GM20431 (cell line): ENCODE results near the gene ZIM2.
"Not testable (repeated sequence)": the region's sequence is repeated elsewhere in the genome, so short reads cannot be mapped to it uniquely, and the experiment has no call there.

Experiments
- in situ Hi-C: fragments of 300-500 bp; cut with MseI, MboI; formaldehyde crosslinking; loops from one replicate; pipeline ENCODE4 v1.15.0; 2020; ENCODE audit warnings: low sequenced_read_pairs; ENCODE audit not compliant: unreplicated experiment

ZIM2 gene

GRCh38 chr19:56840451-56841192 is at the start of gene ZIM2, which contains the start of gene PEG3:
TSS of gene ZIM2 (minus strand) at chr19:56840726. CDS start at chr19:56824277, 16,449 bp downstream.
TSS of gene PEG3 (minus strand) at chr19:56840726. CDS start at chr19:56824655, 16,071 bp downstream.
- in situ Hi-C loops: no loop called here

DNA sequence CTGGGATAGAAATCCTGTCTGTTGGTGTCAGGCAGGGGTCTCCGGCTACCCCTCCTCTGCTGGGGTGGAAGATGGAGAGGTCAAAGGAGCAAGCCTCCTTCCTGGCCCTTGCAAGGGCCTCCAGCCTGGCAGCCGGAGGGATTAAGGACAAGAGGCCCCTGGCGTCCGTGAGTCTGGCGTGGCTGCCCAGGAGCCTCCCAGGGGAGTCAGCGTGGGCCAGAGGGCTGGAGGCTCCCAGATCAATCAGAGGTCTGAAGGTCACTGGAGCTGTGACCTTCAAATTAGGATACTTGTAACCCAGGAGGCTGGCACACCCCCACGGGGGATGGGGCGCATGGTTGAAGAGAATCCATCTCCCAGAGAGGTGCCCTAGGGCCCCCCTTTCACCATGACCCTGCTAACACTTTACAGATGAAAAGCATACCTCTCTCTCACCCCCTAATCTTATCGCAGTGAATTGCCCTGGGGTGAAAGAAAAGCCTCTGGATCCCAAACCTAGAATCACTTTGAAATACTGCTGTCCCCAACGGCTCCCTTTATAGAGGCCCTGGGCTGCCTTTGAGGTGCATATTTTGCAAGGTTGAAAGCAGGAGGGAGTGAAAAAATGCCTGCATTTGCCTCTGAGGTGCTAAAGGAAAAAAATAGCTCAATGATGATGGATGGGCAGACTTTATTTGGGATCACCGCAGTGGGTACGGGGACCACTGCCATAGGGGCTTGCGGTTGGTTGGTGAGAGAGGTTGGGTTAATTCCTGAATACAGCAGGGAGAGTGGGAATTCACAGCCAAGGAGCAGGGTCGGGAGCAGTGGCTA is 44.9 kb upstream of the ZIM2 start:
- in situ Hi-C loops: no loop called here

DNA sequence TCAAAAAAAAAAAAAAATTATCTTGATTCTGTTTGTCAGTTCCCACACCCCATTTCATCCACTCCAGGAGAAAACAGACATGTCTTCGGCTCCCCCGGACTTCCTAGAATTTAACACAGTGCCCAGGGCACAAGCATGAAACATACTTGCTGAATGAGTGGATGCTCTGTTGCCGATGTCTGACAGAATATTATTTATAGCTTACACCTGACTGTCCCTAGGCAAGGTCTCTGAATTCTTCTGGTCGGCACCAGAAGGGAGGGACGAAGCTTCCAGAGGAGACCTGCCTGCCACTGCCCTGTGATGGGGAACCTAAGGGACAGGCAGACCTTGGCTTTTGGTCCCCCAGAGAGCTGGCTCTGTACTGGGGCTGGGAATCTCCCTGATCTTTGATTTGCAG is 43.9 kb upstream of the ZIM2 start:
- in situ Hi-C loops: no loop called here

DNA sequence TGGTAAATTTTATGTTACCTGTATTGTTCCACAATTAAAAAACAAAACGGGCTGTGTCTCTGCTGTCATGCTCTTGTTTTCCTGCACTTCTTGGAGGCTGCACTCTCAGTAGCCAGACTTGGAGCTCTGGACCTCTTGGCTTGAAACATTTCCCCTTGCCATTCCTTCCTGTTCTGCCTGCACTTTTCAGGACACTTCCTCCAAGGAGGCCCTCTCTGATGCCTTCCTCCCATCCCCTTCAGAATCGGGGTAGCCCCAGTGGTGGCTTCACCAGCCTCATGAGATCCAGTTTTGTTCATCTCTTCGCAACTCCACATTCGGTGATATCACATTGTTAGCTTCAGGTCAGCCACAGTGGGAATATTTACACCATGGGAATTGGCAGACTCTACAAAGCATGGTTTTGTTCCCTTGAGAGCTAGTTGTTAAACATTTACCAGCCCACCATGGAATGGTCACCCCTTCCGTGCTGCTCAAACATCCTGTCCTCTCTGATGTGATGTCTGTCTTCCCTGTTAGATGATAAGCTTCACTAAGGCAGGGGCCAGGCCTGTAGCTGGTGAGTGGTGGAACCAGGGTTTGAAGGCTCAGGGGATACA is 40.2 kb upstream of the ZIM2 start:
- in situ Hi-C loops: no loop called here

GRCh38 chr19:56877069-56877715 is 36.7 kb upstream of the ZIM2 start:
- in situ Hi-C loops: no loop called here

GRCh38 chr19:56875717-56876116 is 35.2 kb upstream of the ZIM2 start:
- in situ Hi-C loops: no loop called here

DNA sequence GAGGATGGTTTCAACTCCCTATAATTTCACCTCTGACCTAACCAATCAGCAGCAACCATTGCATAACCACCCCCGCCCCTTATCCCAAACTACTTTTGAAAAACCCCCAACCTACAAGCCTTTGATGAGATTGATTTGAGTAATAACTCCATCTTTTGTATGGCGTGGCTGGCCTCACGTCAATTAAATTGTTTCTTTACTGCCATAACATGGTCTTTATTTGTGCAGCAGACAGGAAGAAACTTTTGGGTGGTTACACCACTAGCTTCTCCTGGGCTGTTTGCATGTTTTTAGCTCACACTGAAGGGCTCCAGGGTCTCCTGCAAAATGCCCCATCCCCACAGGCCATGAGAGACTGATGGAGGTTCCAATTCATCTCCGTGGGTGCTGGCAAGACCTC is 34.0 kb upstream of the ZIM2 start:
- in situ Hi-C loops: no loop called here

DNA sequence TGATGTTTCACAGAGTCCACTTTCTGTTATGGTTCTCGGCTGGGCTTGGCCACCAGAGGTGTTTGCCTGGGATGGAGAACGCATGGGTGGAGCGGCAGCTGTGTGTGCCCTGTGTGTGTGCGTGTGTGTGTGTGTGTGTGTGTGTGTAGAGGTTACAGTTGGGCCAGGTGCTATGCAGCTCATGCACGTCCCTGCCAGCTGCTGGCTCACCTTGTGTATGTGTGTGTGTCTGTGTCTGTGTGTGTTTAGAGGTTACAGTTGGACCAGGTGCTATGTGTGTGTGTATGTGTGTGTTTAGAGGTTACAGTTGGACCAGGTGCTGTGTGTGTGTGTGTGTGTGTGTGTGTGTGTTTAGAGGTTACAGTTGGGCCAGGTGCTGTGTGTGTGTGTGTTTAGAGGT is 33.0 kb upstream of the ZIM2 start:
- in situ Hi-C loops: no loop called here

DNA sequence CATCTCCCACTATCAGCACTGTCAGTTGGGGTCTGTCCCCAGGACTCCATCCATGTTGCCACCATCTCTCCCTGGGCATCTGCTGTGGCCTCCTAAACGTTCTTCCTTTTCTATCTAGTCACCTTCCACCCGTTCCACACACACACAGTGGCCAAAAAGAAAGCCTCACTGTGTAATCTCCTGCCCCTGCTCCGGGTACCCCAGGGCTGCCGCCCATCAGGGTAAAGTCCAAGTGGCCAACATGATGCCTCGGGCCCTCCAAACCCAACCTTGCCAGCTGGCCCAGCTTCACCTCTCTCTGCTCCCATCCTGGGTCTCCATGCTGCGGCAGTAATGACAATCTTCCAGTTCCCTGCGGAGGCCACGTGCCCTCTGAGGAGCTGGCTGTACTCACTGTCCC is 29.4 kb upstream of the ZIM2 start:
- in situ Hi-C loops: no loop called here

GRCh38 chr19:56868446-56868845 is 27.9 kb upstream of the ZIM2 start:
- in situ Hi-C loops: no loop called here

DNA sequence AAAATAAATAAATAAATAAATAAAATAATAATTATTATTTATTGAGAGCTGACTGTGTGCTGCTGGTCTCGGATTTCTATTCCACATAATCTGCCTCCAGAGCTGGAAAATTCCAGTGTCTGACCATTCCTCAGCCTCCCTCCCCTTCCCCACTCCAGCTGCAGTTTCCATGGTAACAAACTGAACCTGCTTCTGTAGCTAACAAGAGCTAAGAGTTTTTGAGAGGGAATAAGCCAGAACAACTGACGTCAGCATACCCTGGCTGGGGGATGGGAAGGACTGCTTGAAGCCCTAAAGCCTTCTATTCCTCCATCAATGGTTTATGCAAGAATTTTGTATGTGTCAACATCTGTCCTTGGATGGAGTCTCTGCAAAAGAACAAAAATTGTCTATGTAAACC is 26.0 kb upstream of the ZIM2 start:
- in situ Hi-C loops: no loop called here

GRCh38 chr19:56864443-56865125 is 24.1 kb upstream of the ZIM2 start:
- in situ Hi-C loops: no loop called here

DNA sequence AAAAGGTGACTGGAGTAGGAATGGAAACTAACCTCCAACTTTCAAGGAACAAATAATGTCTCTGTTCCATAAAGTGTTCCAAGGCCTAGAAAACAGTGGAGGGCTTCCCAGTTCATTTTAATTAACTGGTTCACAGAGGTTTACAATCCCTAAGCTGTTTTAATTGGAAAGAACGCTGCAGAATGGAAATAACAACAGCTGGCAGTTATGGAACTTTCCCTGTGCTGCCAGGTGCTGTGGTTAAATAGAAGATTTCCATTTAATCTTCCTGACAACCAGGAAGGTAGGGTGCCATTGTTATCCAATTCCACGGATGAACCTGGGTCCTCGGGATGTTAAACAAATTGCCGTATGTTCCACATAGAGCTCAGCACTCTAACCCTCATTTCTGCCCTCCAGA is 22.2 kb upstream of the ZIM2 start:
- in situ Hi-C loops: no loop called here

DNA sequence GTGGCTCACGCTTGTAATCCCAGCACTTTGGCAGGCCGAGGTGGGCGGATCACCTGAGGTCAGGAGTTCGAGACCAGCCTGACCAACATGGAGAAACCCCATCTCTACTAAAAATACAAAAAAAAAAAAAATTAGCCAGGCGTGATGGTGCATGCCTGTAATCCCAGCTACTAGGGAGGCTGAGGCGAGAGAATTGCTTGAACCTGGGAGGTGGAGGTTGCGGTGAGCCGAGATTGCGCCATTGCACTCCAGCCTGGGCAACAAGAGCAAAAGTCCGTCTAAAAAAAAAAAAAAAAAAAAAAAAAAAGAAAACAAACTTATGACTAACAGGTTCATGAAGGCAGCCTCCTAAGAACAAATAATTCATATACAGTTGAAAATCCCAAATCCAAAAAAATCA is 19.9 kb upstream of the ZIM2 start:
- in situ Hi-C loops: not testable (repeated sequence)

- in situ Hi-C loops: no loop called here
Measured at GRCh38 chr19:56858026-56858425, 17.5 kb upstream of the ZIM2 start.

DNA sequence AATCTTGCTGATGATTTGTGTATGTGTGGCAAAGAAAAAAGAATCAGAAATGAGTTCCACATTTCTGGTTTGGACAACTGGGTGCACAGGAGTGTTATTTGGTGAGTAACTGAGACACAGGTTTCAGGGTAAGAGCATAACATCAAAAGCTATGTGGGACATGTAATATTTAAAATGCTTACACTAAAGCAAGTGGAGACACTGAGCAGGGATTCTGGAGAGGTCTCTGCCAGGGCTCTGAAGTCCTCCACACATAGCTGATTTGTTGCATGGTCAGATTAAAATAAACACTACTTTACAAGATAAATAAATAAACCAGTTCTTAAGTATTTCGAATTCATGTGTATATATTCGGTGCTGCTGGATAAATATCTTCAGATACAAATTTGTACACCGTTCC is 16.3 kb upstream of the ZIM2 start:
- in situ Hi-C loops: no loop called here

DNA sequence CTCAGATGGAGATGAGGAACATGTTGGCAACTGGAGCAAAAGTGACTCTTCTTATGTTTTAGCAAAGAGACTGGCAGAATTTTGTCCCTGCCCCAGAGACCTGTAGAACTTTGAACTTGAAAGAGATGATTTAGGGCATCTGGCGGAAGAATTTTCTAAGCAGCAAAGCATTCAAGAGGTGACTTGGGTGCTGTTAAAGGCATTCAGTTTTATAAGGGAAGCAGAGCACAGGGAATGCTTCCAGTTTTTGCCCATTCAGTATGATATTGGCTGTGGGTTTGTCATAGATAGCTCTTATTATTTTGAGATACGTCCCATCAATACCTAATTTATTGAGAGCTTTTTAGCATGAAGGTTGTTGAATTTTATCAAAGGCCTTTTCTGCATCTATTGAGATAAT is 11.8 kb upstream of the ZIM2 start:
- in situ Hi-C loops: not testable (repeated sequence)

DNA sequence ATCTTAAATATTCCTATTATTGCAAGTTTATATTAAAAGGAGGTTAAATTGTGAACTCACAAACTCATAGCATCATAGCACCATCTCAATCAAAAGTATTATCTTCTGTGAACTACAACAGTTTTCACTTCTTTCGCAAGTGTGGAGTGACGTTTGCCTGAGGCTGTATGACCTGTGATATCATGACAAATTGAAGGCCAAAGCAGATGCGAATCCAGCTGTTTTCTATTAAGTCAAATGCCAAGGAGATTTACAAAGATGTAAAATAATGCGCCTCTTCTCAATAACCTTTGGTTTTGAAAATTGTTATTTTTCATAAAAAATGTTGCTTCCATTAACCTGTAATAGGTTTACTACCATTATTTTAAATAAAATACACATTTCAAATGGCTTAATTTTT is 7.6 kb upstream of the ZIM2 start:
- in situ Hi-C loops: no loop called here

DNA sequence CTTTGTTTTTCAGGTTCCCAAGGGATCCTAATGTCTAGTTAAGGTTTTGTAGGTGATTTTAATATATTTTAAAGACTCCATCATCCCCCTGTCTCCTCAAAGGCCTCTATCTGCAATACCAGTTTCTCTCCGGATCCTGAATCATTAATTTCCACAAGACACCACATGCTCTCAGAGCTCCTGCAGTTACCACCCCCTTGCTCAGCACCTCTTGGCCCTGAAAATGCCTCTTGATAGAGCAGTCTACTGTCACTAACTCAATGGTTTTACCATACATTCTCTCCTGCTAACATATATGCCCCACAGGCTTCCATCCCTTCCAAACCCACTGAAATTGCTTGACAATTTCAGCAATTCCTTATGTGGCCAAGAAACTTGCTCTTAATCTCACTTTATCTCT is 1.9 kb upstream of the ZIM2 start:
- in situ Hi-C loops: no loop called here

- in situ Hi-C loops: no loop called here
Measured at GRCh38 chr19:56841193-56841543, 642 bp upstream of the ZIM2 start.
